GM21825 (cell line): ENCODE results near the gene VWA8.
"Not testable (repeated sequence)": the region's sequence is repeated elsewhere in the genome, so short reads cannot be mapped to it uniquely, and the experiment has no call there.

ENCODE experiments used
- ATAC-seq: cut with Tn5 transposase; IDR thresholded peaks from one replicate; pipeline ENCODE4 v1.9.1; 2021; ENCODE audit warnings: mild to moderate bottlenecking, moderate library complexity; ENCODE audit not compliant: unreplicated experiment

Gene VWA8

GRCh38 chr13:41597348-41598041 is 363.4 kb downstream of the VWA8 start:
- ATAC-seq: no peak

- ATAC-seq: no peak
Measured at GRCh38 chr13:41596190-41596589, 364.7 kb downstream of the VWA8 start.

GRCh38 chr13:41595298-41595697 is 365.6 kb downstream of the VWA8 start:
- ATAC-seq: no peak

- no peak for ATAC-seq
Measured at GRCh38 chr13:41590643-41591042, 370.3 kb downstream of the VWA8 start.

- no peak for ATAC-seq
Measured at GRCh38 chr13:41590122-41590521, 370.8 kb downstream of the VWA8 start.

- no peak for ATAC-seq
Measured at GRCh38 chr13:41589434-41589833, 371.5 kb downstream of the VWA8 start.

GRCh38 chr13:41588899-41589298 is 372.0 kb downstream of the VWA8 start:
- no peak for ATAC-seq

- no peak for ATAC-seq
Measured at GRCh38 chr13:41588448-41588847, 372.5 kb downstream of the VWA8 start.

- ATAC-seq: no peak
Measured at GRCh38 chr13:41587490-41587889, 373.4 kb downstream of the VWA8 start.

- no peak for ATAC-seq
Measured at GRCh38 chr13:41586216-41586615, 374.7 kb downstream of the VWA8 start.

- no peak for ATAC-seq
Measured at GRCh38 chr13:41582027-41582463, 378.9 kb downstream of the VWA8 start.

GRCh38 chr13:41580345-41580744 is 380.6 kb downstream of the VWA8 start:
- ATAC-seq: no peak

GRCh38 chr13:41579881-41580280 is 381.0 kb downstream of the VWA8 start:
- ATAC-seq: no peak

GRCh38 chr13:41579168-41579567 is 381.7 kb downstream of the VWA8 start:
- ATAC-seq: no peak

GRCh38 chr13:41578371-41578770 is 382.5 kb downstream of the VWA8 start:
- ATAC-seq: no peak

- no peak for ATAC-seq
Measured at GRCh38 chr13:41577436-41577835, 383.5 kb downstream of the VWA8 start.

- ATAC-seq: not testable (repeated sequence)
Measured at GRCh38 chr13:41573640-41574039, 387.3 kb downstream of the VWA8 start.

- ATAC-seq: not testable (repeated sequence)
Measured at GRCh38 chr13:41571817-41572340, 389.0 kb downstream of the VWA8 start.

- no peak for ATAC-seq
Measured at GRCh38 chr13:41568972-41569351, 391.9 kb downstream of the VWA8 start.

GRCh38 chr13:41568143-41568971 is 392.6 kb downstream of the VWA8 start:
- ATAC-seq: no peak

GRCh38 chr13:41567363-41567762 is 393.5 kb downstream of the VWA8 start:
- ATAC-seq: no peak

- no peak for ATAC-seq
Measured at GRCh38 chr13:41565846-41566245, 395.1 kb downstream of the VWA8 start.
